HFFc6 (cell line): ENCODE data around the gene IGF1R. TPM values are rescaled to one million over a fixed set of nuclear protein-coding genes. Genes with fewer than 3 reads are reported as not detected.

ENCODE experiments used
- DNase-seq: peaks from one replicate; pipeline ENCODE4 v3.0.0-alpha.2; 2018
- H3K27ac Mint-ChIP-seq: 2 replicates; pipeline ENCODE4 v1.8.0; 2020; ENCODE audit warnings: mild to moderate bottlenecking, mixed read lengths
- H3K27me3 Mint-ChIP-seq: 2 replicates; pipeline ENCODE4 v1.8.0; 2021; ENCODE audit warnings: mild to moderate bottlenecking, moderate library complexity, mixed read lengths; ENCODE audit not compliant: insufficient read depth
- H3K36me3 Mint-ChIP-seq: 2 replicates; pipeline ENCODE4 v1.8.0; 2021; ENCODE audit warnings: low read depth, mixed read lengths
- H3K4me1 Mint-ChIP-seq: 2 replicates; pipeline ENCODE4 v1.8.0; 2020; ENCODE audit warnings: low read depth, mixed read lengths
- H3K4me3 Mint-ChIP-seq: 2 replicates; pipeline ENCODE4 v1.8.0; 2020; ENCODE audit warnings: mild to moderate bottlenecking, moderate library complexity, mixed read lengths
- H3K9me3 Mint-ChIP-seq: 2 replicates; pipeline ENCODE4 v1.8.0; 2020; ENCODE audit warnings: mild to moderate bottlenecking, mixed read lengths
- total RNA-seq, 6 experiments: library from RNA; stranded (reverse); fragmentation: NEBNext Ultra II Directional; extraction: Animal tissue kit (Norgen Biotek cat#: 25700); gene quantifications; 2 replicates in 1 of 6; 3 replicates in 5 of 6; pipeline ENCODE4 v1.2.3, GENCODE V29; 2021
- TF ChIP-seq, protein P1 (sequence below): fragments of 200-600 bp; sonication (generic); IDR thresholded peaks from 2 replicates; pipeline ENCODE4 v1.5.0; 2021; ENCODE audit warnings: antibody characterized with exemption, mild to moderate bottlenecking

The IGF1R gene
- total RNA-seq, 6 experiments from 2014 or later = 46.7 to 61.9 (median 50.1) TPM

DNA sequence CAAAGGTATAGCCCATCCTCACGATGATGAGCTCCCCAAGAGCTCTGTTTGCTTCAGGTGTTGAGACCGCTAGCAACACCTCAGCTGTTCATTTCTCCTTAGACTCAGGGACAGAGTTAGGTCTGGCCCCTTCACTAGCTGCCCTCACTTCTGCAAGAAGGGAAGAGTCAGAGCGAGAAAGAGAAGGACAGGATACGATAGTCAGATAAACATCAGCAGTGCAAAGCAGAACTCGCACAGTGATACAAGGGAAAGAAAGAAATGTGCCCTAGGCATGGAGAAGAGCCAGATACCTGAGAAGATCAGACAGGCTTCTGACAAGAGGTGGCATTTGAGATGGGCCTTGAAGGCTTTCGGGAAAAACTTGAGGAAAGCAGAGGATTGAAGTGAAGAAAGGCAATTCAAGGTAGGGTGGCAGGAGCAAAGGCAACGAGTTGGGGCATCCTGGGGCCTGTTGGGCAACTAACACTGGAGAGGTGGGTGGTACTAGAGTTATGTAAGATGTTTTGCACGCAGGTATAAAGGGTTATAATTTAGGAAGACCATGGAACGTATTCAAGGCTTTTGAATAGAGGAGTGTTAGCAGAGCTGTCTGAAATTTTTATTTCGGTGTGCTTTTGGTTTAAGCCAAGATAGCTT is 253.2 kb downstream of the IGF1R start:
- TF ChIP-seq, protein P1, sequence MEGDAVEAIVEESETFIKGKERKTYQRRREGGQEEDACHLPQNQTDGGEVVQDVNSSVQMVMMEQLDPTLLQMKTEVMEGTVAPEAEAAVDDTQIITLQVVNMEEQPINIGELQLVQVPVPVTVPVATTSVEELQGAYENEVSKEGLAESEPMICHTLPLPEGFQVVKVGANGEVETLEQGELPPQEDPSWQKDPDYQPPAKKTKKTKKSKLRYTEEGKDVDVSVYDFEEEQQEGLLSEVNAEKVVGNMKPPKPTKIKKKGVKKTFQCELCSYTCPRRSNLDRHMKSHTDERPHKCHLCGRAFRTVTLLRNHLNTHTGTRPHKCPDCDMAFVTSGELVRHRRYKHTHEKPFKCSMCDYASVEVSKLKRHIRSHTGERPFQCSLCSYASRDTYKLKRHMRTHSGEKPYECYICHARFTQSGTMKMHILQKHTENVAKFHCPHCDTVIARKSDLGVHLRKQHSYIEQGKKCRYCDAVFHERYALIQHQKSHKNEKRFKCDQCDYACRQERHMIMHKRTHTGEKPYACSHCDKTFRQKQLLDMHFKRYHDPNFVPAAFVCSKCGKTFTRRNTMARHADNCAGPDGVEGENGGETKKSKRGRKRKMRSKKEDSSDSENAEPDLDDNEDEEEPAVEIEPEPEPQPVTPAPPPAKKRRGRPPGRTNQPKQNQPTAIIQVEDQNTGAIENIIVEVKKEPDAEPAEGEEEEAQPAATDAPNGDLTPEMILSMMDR = no peak
- peaks cover 35% of the 10 kb centered on the region for H3K36me3 Mint-ChIP-seq
- peaks cover 4% of the 10 kb centered on the region for H3K27me3 Mint-ChIP-seq
- H3K4me1 Mint-ChIP-seq = peaks cover 91% of the 10 kb centered on the region
- no peaks in the 10 kb centered on the region for H3K9me3 Mint-ChIP-seq
- peak overlapping the region; percentile 20 for H3K27ac Mint-ChIP-seq
- H3K4me3 Mint-ChIP-seq = no peak overlapping the region
- DNase-seq = no peak

DNA sequence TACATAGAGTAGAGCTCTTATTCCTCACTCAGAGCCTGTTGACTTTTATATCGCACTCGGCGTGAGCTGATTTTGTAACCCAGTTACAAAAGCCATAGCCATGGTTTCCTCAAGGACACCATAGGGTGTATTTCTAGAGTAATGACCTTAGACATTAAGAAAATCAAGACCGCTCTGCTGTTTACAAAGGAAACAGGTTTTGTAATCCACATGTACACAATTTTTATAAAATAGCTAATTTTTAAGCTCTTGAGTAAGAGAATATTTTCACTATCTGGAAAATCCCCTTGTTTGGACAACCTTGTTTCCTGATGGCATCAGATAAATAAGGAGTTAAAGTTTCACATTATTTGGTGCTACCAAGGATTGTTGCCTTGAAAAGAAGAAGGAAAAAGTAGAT is 254.6 kb downstream of the IGF1R start:
- H3K9me3 Mint-ChIP-seq = no peaks in the 10 kb centered on the region
- peaks cover 4% of the 10 kb centered on the region for H3K27me3 Mint-ChIP-seq
- no peak for DNase-seq
- peaks cover 35% of the 10 kb centered on the region for H3K36me3 Mint-ChIP-seq
- TF ChIP-seq, protein P1 = no peak
- peaks cover 89% of the 10 kb centered on the region for H3K4me1 Mint-ChIP-seq
- H3K4me3 Mint-ChIP-seq = no peak overlapping the region
- H3K27ac Mint-ChIP-seq = no peak overlapping the region

DNA sequence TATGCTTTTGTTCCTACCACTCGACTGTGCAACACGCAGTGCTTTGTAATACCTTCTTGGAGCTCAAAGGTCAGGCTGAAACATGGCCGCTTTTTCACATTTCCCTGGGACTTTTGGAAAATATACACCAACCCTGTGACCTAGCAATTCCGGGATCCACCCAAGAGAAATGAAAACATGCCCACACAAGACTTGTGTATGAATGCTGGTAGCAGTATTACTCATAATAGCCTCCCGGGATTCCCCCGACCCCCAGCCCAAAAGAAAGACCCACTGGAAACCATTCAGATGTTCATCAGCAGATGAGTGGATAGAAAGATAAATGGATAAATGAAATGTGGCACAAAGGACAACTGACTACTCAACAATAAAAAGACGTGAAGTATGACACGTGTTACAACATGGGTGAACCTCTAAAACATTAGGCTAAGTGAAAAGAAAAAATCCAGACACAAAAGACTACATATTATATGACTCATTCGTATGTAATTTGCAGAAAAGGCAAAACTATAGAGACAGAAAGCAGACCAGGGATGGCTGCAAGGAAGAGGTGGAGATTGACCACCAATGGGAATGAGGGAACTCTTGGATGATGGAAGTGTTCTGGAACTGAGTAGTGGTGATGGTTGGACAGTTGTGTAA is 255.2 kb downstream of the IGF1R start:
- no peaks in the 10 kb centered on the region for H3K9me3 Mint-ChIP-seq
- peaks cover 35% of the 10 kb centered on the region for H3K36me3 Mint-ChIP-seq
- H3K27me3 Mint-ChIP-seq = peaks cover 4% of the 10 kb centered on the region
- TF ChIP-seq, protein P1 = no peak
- DNase-seq = peak; percentile 45
- H3K4me1 Mint-ChIP-seq = peaks cover 88% of the 10 kb centered on the region
- H3K27ac Mint-ChIP-seq = peak overlapping the region; percentile 66
- H3K4me3 Mint-ChIP-seq = peak overlapping the region; percentile 36; the same call in 1 of the 2 replicates

DNA sequence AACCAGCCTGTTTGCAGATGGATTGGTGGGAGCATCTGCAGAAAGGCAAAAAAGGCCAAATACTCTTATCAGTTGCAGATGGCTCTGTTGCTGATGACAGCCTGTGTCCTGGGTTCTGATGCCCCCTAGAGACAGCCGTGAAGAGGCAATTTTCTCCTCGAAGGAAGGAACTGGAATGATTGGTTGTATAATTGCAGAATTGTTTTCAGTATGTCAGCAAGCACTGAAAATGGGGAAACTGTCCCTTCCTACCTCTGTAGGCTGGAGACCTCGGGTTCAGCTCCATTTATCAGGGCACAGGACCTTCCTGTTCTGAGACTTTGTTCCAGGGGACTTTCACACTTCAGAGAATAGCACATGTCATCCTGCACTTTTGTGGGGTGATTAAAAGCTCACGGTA is 256.2 kb downstream of the IGF1R start:
- H3K27ac Mint-ChIP-seq = peak overlapping the region; percentile 79
- H3K4me3 Mint-ChIP-seq = 0 out of 2 replicates have a peak overlapping the region, but pooled peaks have one; percentile 11
- H3K9me3 Mint-ChIP-seq = no peaks in the 10 kb centered on the region
- H3K4me1 Mint-ChIP-seq = peaks cover 78% of the 10 kb centered on the region
- H3K36me3 Mint-ChIP-seq = peaks cover 37% of the 10 kb centered on the region
- peaks cover 2% of the 10 kb centered on the region for H3K27me3 Mint-ChIP-seq
- DNase-seq = peak; percentile 59
- TF ChIP-seq, protein P1 = peak; percentile 78

DNA sequence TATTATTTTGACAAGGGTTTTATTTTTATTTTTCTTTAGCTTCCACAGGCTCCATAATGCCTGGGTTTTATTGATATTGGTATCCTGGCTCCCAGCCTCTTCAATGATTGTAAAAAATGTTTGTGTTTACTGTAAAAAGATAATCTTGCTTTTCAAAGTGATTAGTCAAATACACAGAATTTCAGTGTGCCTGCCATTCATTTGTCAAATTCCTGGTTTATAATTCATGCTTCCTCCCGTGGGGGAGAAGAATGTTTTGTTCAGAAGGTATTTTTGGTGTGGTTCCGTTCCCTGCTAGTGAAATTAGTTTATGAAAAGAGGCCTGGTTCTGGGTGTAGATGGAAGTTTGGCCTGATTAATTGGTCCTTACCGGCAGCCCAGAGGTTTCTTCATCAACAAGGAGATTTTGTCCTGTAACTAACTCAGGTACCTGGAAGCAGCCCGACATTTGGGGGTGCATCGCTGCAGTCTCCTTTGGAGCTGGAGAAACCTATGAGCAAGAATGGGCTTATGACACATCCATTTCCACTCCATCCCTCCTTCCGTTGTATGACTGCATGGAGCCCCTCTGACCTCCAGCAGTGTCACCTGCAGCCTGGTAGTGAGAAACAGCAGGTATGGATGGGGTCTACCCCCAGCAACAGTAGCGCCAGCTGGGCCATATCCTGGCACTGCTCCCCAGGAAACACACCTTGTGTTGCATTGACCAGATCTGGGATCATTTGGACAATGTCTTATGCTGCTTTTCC is 257.8 kb downstream of the IGF1R start:
- Mint-ChIP-seq H3K4me1 (peaks cover 63% of the 10 kb centered on the region), H3K4me3 (peak overlapping the region; percentile 56), H3K27me3 (peaks cover 2% of the 10 kb centered on the region), H3K27ac (peak overlapping the region; percentile 68), H3K36me3 (peaks cover 23% of the 10 kb centered on the region), H3K9me3 (no peaks in the 10 kb centered on the region)
- TF ChIP-seq, protein P1 = no peak
- peak; percentile 27 for DNase-seq
